Measurements from ENCODE around the gene EYS. TPM values are rescaled to one million over a fixed set of nuclear protein-coding genes. Genes with fewer than 3 reads are reported as not detected.
A peak's percentile ranks its signal among the peaks of the same experiment; 100 is the strongest.

The EYS gene
- total RNA-seq, 1 donor from 2014 or later: 0.06 TPM

DNA sequence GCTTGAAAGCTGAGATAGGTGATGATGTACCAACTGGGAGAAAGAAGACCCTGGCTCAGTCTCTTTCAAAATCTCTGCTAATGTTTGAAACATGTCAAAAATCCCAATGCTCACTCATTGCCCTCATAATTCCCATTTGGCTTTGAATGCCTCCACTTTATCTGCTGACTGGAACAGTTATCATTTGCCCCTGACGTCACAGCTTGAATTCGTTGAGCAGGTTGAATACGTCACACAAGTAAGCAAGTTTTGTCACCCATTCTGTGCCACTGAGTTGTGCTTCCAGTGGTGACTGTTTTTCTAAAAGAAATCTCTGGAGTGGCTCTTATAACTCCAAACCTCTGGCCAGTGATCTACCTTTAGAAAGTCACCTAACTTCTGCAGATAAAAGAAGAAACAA lies 991.4 kb downstream of the EYS start:
- no peak overlapping the region for H3K4me3 ChIP-seq (ENCODE audit: low read depth, low read length)
- TF ChIP-seq, protein P1, sequence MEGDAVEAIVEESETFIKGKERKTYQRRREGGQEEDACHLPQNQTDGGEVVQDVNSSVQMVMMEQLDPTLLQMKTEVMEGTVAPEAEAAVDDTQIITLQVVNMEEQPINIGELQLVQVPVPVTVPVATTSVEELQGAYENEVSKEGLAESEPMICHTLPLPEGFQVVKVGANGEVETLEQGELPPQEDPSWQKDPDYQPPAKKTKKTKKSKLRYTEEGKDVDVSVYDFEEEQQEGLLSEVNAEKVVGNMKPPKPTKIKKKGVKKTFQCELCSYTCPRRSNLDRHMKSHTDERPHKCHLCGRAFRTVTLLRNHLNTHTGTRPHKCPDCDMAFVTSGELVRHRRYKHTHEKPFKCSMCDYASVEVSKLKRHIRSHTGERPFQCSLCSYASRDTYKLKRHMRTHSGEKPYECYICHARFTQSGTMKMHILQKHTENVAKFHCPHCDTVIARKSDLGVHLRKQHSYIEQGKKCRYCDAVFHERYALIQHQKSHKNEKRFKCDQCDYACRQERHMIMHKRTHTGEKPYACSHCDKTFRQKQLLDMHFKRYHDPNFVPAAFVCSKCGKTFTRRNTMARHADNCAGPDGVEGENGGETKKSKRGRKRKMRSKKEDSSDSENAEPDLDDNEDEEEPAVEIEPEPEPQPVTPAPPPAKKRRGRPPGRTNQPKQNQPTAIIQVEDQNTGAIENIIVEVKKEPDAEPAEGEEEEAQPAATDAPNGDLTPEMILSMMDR (conservative IDR thresholded peaks at IDR 0.05; ENCODE audit: low read depth, low read length): no peak
- no peak for DNase-seq (ENCODE audit: low read depth)

DNA sequence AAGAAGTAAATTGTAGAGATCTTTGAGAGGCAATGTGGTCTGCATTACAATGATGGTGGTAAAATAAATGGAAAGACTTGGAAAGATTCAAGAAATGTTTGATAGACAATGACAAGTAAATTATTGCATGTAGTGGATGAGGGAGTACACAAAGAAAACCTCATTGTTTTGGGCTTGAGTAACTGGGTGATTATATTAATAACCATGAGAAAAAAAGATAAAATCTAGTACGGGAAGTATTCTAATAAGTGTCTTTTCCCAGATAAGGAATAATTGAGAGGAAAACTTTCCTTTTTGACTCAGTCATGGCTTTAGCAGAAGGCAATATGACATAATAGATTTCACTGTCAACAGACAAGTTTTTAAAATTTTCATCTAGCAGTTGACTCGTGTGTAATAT lies 993.0 kb downstream of the EYS start:
- DNase-seq (ENCODE audit: low read depth): no peak
- TF ChIP-seq, protein P1 (conservative IDR thresholded peaks at IDR 0.05; ENCODE audit: low read depth, low read length): no peak
- H3K4me3 ChIP-seq (ENCODE audit: low read depth, low read length): no peak overlapping the region

DNA sequence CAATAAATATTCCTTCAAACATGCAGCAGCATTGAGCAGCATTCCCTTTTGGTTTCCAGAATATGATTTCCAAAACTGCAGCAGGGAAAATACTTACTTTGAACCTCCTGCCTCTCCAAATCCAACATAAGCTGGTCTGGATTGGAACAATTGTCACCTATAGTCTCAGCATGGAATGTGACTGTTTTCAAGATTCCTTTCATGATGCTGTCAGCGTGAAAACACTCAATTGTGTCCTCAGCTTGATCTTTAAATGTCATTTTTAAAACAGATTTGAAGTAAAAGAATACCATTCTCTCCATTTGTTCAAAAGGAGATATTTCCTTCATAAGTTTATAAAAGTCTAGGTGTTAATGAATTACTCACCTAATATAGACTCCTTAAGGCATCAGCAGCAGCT lies 993.9 kb downstream of the EYS start:
- TF ChIP-seq, protein P1 (conservative IDR thresholded peaks at IDR 0.05; ENCODE audit: low read depth, low read length): no peak
- no peak for DNase-seq (ENCODE audit: low read depth)
- H3K4me3 ChIP-seq (ENCODE audit: low read depth, low read length): no peak overlapping the region

DNA sequence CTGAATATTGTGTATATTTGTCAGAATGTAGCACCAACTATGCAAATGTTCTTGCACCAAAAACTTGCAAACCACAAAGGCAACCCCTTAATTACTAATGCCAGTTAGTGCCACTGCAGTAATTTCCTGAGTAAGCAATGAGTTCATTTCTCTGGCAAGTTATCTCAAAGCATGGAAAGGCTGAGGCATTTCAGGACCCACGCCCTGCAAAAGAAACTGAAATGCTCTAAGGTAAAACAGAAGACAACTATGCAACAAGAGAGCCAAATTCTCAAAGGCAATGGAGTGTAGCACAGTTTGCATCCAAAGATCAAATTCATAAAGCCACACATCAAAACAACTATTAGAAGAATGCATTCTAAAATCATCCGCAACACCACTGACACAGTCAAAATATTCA lies 994.4 kb downstream of the EYS start:
- TF ChIP-seq, protein P1 (conservative IDR thresholded peaks at IDR 0.05; ENCODE audit: low read depth, low read length): no peak
- H3K4me3 ChIP-seq (ENCODE audit: low read depth, low read length): no peak overlapping the region
- no peak for DNase-seq (ENCODE audit: low read depth)

DNA sequence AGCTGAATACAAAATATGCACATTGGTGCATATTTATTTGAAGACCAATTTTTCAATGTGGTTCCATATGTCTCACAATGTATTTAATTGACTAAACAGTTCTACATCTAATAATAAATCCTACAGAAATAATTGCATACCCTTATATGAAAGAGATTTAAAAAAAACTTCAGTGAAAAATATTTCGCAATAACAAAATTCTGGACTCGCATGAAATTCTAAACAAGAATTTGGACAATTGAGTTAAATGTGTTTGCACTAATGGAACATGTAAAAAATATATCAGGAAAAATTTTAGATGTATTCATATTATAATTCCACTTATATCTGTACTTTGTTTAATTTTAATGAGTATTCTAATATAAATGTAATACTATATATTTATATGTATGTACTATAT lies 1003.1 kb downstream of the EYS start:
- H3K4me3 ChIP-seq (ENCODE audit: low read depth, low read length): no peak overlapping the region
- TF ChIP-seq, protein P1 (conservative IDR thresholded peaks at IDR 0.05; ENCODE audit: low read depth, low read length): no peak
- no peak for DNase-seq (ENCODE audit: low read depth)

DNA sequence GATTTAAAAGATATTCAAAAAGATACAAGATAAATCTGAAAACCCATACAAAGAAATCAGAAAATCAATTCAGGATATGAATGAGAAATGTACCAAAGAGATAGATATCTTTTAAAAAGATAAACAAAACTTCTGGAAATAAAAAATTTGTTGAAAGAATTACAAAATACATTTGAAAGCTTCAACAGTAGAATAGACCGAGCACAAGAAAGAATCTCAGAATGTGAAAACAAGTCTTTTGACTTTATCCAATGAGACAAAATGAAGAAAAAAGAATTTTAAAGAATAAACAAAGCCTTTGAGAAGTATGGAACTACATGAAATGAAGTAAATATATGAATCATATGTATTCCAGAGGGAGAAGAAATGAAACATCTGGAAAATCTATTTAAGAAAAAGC lies 1011.0 kb downstream of the EYS start:
- TF ChIP-seq, protein P1 (conservative IDR thresholded peaks at IDR 0.05; ENCODE audit: low read depth, low read length): no peak
- no peak for DNase-seq (ENCODE audit: low read depth)

DNA sequence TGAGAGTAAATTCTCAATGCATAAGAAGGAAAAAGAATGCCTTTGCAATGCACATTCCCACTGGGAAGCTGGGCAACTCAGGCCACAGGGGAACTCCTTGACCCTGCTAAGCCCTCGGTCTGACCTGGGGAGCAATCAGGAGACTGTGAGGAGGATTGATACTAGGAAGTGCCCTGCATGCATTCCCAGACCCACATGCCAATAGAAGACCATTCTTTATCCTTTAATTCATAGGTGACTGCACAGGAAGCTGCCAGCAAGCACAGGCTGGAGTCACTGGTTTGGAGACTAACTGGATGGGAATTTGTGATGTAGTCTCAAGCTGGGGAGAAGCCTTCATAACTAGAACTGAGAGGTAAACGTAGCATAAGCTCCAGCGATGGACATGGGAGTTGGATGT lies 1012.7 kb downstream of the EYS start:
- H3K4me3 ChIP-seq (ENCODE audit: low read depth, low read length): no peak overlapping the region
- TF ChIP-seq, protein P1 (conservative IDR thresholded peaks at IDR 0.05; ENCODE audit: low read depth, low read length): no peak
- peak; percentile 29 for DNase-seq (ENCODE audit: low read depth)

More for the DNA sequence above, 1011.0 kb downstream of the EYS start:
- no peak overlapping the region for H3K4me3 ChIP-seq (ENCODE audit: low read depth, low read length)

Measured in epithelial cell of proximal tubule (primary cell).